OCI-LY3 (cell line): Measurements from ENCODE around the gene TMEM270.

Experiments used
- H2AFZ ChIP-seq: fragments of 200-600, 300-600 bp; shearing (Covaris generic); 2 replicates; pipeline ENCODE4 v1.6.0; 2014; ENCODE audit warnings: antibody characterized with exemption, low read depth, low read length
- H3K27ac ChIP-seq: fragments of 200-600, 300-600 bp; sonication (generic); 2 replicates; pipeline ENCODE4 v1.5.1; 2014; ENCODE audit warnings: mild to moderate bottlenecking, low read length, moderate library complexity, mixed read lengths
- H3K27me3 ChIP-seq: fragments of 200-600, 300-600 bp; sonication (generic); 2 replicates; pipeline ENCODE4 v1.6.1; 2014; ENCODE audit warnings: low read depth, low read length, mixed read lengths
- H3K36me3 ChIP-seq: fragments of 200-600, 300-600 bp; sonication (generic); replicated peaks from 2 replicates; pipeline ENCODE3; 2014; ENCODE audit warnings: low read depth, low read length, mixed read lengths
- H3K4me1 ChIP-seq: fragments of 300-600, 200-600 bp; sonication (generic); 2 replicates; pipeline ENCODE4 v1.6.1; 2014; ENCODE audit warnings: low read length, mixed read lengths
- H3K4me2 ChIP-seq: fragments of 200-600, 300-600 bp; sonication (generic); 2 replicates; pipeline ENCODE4 v1.6.1; 2014; ENCODE audit warnings: low read length, mixed read lengths
- H3K4me3 ChIP-seq: fragments of 300-600, 200-600 bp; sonication (generic); 2 replicates; pipeline ENCODE4 v1.5.1; 2014; ENCODE audit warnings: antibody characterized with exemption, mild to moderate bottlenecking, low read length, moderate library complexity
- H3K79me2 ChIP-seq: fragments of 300-600, 200-600 bp; shearing (Covaris generic); 2 replicates; pipeline ENCODE4 v1.6.1; 2014; ENCODE audit warnings: mild to moderate bottlenecking, low read length, mixed read lengths
- H3K9ac ChIP-seq: fragments of 300-600, 200-600 bp; shearing (Covaris generic); 2 replicates; pipeline ENCODE4 v1.6.0; 2014; ENCODE audit warnings: mild to moderate bottlenecking, low read length, moderate library complexity
- H3K9me3 ChIP-seq: fragments of 200-600, 300-600 bp; shearing (Covaris generic); 2 replicates; pipeline ENCODE4 v1.6.1; 2014; ENCODE audit warnings: low read length, mixed read lengths; ENCODE audit not compliant: insufficient read depth
- H4K20me1 ChIP-seq: fragments of 200-600, 300-600 bp; sonication (generic); 2 replicates; pipeline ENCODE4 v1.6.1; 2016; ENCODE audit warnings: low read length, mixed read lengths; ENCODE audit not compliant: insufficient read depth
- EZH2phosphoT487 ChIP-seq: fragments of 200-600 bp; shearing (Covaris generic); IDR thresholded peaks from 2 replicates; pipeline ENCODE4 v1.6.1; 2018; ENCODE audit warnings: antibody characterized with exemption, mixed run types, low read depth
- TF ChIP-seq, protein P1 (sequence below): fragments of 200-600, 300-600 bp; sonication (generic); IDR thresholded peaks from 2 replicates; pipeline ENCODE4 v1.5.1; 2014; ENCODE audit warnings: antibody characterized with exemption, low read length, low read depth

Gene TMEM270

DNA sequence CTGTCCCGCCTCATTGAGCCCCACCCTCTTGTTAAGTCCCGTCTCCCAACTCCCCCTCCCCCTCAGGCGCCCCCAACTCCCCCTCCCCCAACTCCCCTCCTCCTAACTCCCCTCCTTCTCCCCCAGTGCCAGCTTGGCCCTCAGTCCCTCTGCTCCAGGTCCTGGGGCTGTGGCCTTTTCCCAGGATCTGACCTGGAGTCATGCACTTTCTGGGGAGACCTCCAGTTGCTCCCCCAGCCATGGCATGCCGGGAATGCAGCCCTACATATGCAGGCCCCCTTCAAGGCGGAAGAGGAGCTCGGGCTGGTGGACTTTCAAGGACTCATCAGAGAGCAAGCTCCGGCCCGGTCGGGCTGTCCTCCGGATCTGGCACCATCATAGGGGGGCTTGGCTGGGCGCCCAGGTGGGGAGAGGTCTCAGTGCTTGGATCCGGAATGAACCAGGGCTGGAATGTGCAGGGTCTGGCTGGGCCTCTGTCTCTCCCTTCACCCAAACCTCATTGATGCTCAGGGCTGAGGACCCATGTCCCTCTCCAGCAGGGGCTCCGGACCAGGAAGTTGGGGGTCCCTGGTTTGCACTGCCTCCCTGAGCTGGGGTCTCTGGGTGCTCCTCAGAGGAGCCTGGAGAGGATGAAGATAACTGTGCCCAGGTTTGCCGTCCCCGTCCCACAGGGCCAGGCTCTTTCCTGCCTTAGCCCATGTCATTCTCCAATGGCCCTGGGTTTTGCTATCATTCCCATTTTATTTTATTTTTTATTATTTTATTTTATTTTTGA lies 41.1 kb downstream of the TMEM270 start:
- no peaks in the 10 kb centered on the region for H3K27me3 ChIP-seq
- no peaks in the 10 kb centered on the region for H3K79me2 ChIP-seq
- no peaks in the 10 kb centered on the region for H4K20me1 ChIP-seq
- no peak overlapping the region for H3K9ac ChIP-seq
- H3K4me3 ChIP-seq = no peak overlapping the region
- no peak for TF ChIP-seq EZH2phosphoT487
- TF ChIP-seq, protein P1, sequence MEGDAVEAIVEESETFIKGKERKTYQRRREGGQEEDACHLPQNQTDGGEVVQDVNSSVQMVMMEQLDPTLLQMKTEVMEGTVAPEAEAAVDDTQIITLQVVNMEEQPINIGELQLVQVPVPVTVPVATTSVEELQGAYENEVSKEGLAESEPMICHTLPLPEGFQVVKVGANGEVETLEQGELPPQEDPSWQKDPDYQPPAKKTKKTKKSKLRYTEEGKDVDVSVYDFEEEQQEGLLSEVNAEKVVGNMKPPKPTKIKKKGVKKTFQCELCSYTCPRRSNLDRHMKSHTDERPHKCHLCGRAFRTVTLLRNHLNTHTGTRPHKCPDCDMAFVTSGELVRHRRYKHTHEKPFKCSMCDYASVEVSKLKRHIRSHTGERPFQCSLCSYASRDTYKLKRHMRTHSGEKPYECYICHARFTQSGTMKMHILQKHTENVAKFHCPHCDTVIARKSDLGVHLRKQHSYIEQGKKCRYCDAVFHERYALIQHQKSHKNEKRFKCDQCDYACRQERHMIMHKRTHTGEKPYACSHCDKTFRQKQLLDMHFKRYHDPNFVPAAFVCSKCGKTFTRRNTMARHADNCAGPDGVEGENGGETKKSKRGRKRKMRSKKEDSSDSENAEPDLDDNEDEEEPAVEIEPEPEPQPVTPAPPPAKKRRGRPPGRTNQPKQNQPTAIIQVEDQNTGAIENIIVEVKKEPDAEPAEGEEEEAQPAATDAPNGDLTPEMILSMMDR = no peak
- H3K4me1 ChIP-seq = peaks cover 15% of the 10 kb centered on the region
- no peaks in the 10 kb centered on the region for H3K9me3 ChIP-seq
- no peaks in the 10 kb centered on the region for H3K36me3 ChIP-seq
- H3K4me2 ChIP-seq = no peak overlapping the region
- no peak overlapping the region for H2AFZ ChIP-seq
- no peak overlapping the region for H3K27ac ChIP-seq

DNA sequence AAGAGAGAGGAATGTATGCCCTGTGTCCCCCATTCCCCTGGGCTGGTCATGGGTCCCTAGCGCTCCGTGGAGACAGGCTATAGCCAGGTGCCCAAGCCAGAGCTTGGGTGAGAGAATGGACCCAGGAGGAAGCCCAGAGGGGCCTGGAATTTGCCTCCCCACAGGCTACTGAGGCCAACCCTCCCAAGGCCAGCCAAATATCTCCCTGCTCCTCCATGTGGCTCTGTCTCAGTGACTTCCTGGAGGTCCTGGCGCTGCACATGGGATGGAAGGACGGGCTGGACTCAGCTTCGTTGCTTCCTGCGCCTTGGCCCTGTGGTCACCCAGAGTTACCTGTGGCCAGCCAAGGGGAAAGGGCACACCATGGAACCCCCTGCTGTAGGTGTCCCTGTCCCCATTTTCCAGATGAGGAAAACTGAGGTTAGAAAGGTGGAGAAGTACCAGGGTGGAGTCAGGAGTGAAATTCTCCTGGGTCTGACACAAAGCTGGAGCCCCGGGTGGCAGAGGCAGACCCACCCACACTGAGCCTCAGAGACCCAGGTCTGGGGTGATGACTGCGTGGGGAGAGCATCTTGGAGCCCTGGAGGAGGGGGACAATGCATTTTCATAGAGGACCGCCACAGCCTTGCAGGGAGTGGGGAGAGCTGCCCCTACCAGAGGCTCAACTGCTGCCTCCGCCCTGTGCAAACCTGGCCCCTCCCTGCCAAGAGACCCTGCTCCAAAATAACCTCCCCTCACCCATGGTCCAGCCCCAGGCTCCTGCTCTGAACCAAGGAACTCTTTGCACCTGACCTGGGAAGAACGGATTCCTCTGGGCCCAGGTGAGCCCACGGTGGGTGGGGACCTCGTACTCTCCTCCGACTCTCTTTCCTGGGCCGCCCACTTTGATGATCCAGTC lies 42.6 kb downstream of the TMEM270 start:
- H3K27ac ChIP-seq = no peak overlapping the region

GRCh38 chr7:73904219-73905137 lies 43.5 kb downstream of the TMEM270 start:
- no peak for TF ChIP-seq EZH2phosphoT487
- TF ChIP-seq, protein P1 = no peak
- Histone ChIP-seq H3K9ac (no peak overlapping the region), H2AFZ (no peak overlapping the region), H3K4me3 (no peak overlapping the region), H3K36me3 (no peaks in the 10 kb centered on the region), H3K4me1 (peaks cover 19% of the 10 kb centered on the region), H3K9me3 (no peaks in the 10 kb centered on the region), H3K27me3 (no peaks in the 10 kb centered on the region), H3K4me2 (no peak overlapping the region), H3K79me2 (no peaks in the 10 kb centered on the region), H3K27ac (no peak overlapping the region), H4K20me1 (no peaks in the 10 kb centered on the region)

More for the DNA sequence above, 42.6 kb downstream of the TMEM270 start:
- Histone ChIP-seq H4K20me1 (no peaks in the 10 kb centered on the region), H3K27me3 (no peaks in the 10 kb centered on the region), H3K36me3 (no peaks in the 10 kb centered on the region), H3K4me2 (no peak overlapping the region), H3K4me3 (no peak overlapping the region), H2AFZ (no peak overlapping the region), H3K79me2 (no peaks in the 10 kb centered on the region), H3K9ac (no peak overlapping the region), H3K9me3 (no peaks in the 10 kb centered on the region), H3K4me1 (peaks cover 12% of the 10 kb centered on the region)
- TF ChIP-seq, protein P1 = no peak
- TF ChIP-seq EZH2phosphoT487 = no peak
